ENCODE measurements around the gene ELMO1. TPM values are rescaled to one million over a fixed set of nuclear protein-coding genes. Genes with fewer than 3 reads are reported as not detected.
A peak's percentile ranks its signal among the peaks of the same experiment; 100 is the strongest.

The ELMO1 gene
- total and polyA plus RNA-seq, 10 donors = 26.0 to 494 (median 201) TPM

- no peak for DNase-seq
- TF ChIP-seq CTCF (IDR thresholded peaks at IDR 0.05 in 8 of 11, conservative IDR thresholded peaks at IDR 0.05 in 3 of 11) = no peak
- no peak for TF ChIP-seq POLR2A (IDR thresholded peaks at IDR 0.05)
- no peak for TF ChIP-seq POLR2AphosphoS5 (IDR thresholded peaks at IDR 0.05)
- intact Hi-C loops (cut with DNase I; ENCODE audit: low total_unique reads) = no loop called here
- Histone ChIP-seq H3K4me3 (no peak overlapping the region), H3K4me1 (peaks cover 4 to 91% (median 55%) of the 10 kb centered on the region in 6 donors), H3K27me3 (replicated peaks in 1 of 7) (no peaks in the 10 kb centered on the region), H3K36me3 (peaks cover 0 to 6% (median 0%) of the 10 kb centered on the region in 6 donors), H3K27ac (no peak overlapping the region), H3K9me3 (no peaks in the 10 kb centered on the region)
These were observed 29.2 kb downstream of the ELMO1 start for GRCh38 chr7:37419496-37419895.

GRCh38 chr7:37418381-37418780, 30.3 kb downstream of the ELMO1 start:
- DNase-seq = no peak
- intact Hi-C loops (cut with DNase I; ENCODE audit: low total_unique reads) = no loop called here
- H3K4me1 ChIP-seq = peaks cover 4 to 85% (median 54%) of the 10 kb centered on the region in 6 donors
- H3K9me3 ChIP-seq = no peaks in the 10 kb centered on the region
- TF ChIP-seq POLR2AphosphoS5 (IDR thresholded peaks at IDR 0.05) = no peak
- H3K27ac ChIP-seq = no peak overlapping the region
- H3K36me3 ChIP-seq = peaks cover 0 to 6% (median 0%) of the 10 kb centered on the region in 6 donors
- H3K4me3 ChIP-seq = no peak overlapping the region
- no peaks in the 10 kb centered on the region for H3K27me3 ChIP-seq (replicated peaks in 1 of 7)
- WGBS, 5 donors = 90 to 95% (median 94%) methylated on average over 6 of the region's 6 CpGs

- intact Hi-C loops (cut with DNase I; ENCODE audit: low total_unique reads) = no loop called here
- 61 to 80% (median 68%) methylated on average over 10 of the region's 10 CpGs for WGBS, 5 donors
- H3K27me3 ChIP-seq (replicated peaks in 1 of 7) = no peaks in the 10 kb centered on the region
These were observed 31.6 kb downstream of the ELMO1 start for GRCh38 chr7:37417107-37417474.

GRCh38 chr7:37416378-37417106, 32.1 kb downstream of the ELMO1 start:
- Histone ChIP-seq H3K27me3 (replicated peaks in 1 of 7) (no peaks in the 10 kb centered on the region), H3K36me3 (peaks cover 0 to 11% (median 0%) of the 10 kb centered on the region in 6 donors), H3K9me3 (peaks cover 0 to 8% (median 0%) of the 10 kb centered on the region in 8 donors), H3K4me1 (peaks cover 3 to 79% (median 46%) of the 10 kb centered on the region in 6 donors), H3K27ac (peak overlapping the region in 4 of 8 donors; percentile 45 to 75 (median 68)), H3K4me3 (no peak overlapping the region)
- 73 to 91% (median 84%) methylated on average over 6 of the region's 6 CpGs for WGBS, 5 donors
- no peak for DNase-seq
- intact Hi-C loops (cut with DNase I; ENCODE audit: low total_unique reads) = no loop called here
- TF ChIP-seq CTCF (IDR thresholded peaks at IDR 0.05 in 8 of 11, conservative IDR thresholded peaks at IDR 0.05 in 3 of 11) = no peak
- no peak for TF ChIP-seq POLR2A (IDR thresholded peaks at IDR 0.05)
- no peak for TF ChIP-seq POLR2AphosphoS5 (IDR thresholded peaks at IDR 0.05)

More at GRCh38 chr7:37417107-37417474, 31.6 kb downstream of the ELMO1 start:
- no peak for DNase-seq
- Histone ChIP-seq H3K27ac (peak overlapping the region in 4 of 8 donors; percentile 45 to 75 (median 68)), H3K9me3 (peaks cover 0 to 8% (median 0%) of the 10 kb centered on the region in 8 donors), H3K4me3 (no peak overlapping the region), H3K4me1 (peaks cover under 1 to 79% (median 48%) of the 10 kb centered on the region in 6 donors), H3K36me3 (peaks cover 0 to 11% (median 0%) of the 10 kb centered on the region in 6 donors)
- TF ChIP-seq CTCF (IDR thresholded peaks at IDR 0.05 in 8 of 11, conservative IDR thresholded peaks at IDR 0.05 in 3 of 11) = no peak
- TF ChIP-seq POLR2AphosphoS5 (IDR thresholded peaks at IDR 0.05) = no peak
- no peak for TF ChIP-seq POLR2A (IDR thresholded peaks at IDR 0.05)

Data from spleen (tissue), 11 donors.